Measurements from ENCODE around the gene MAB21L2. TPM values are rescaled to one million over a fixed set of nuclear protein-coding genes. Genes with fewer than 3 reads are reported as not detected.

Gene MAB21L2
- total RNA-seq, 3 donors from 2014 or later, result 9.4 to 493 (median 18.2) TPM

- intact Hi-C loops (cut with DNase I, micrococcal nuclease), result no loop called here
- no peak for TF ChIP-seq CTCF (IDR thresholded peaks at IDR 0.05)
- ATAC-seq (no peak), DNase-seq (no peak)
- Histone ChIP-seq H3K9me3 (no peaks in the 10 kb centered on the region), H3K4me3 (no peak overlapping the region), H3K36me3 (ENCODE audit: low read depth) (no peaks in the 10 kb centered on the region), H3K4me1 (ENCODE audit: low read depth) (no peaks in the 10 kb centered on the region)
These were observed 6.4 kb downstream of the MAB21L2 start for GRCh38 chr4:150588316-150588715.

GRCh38 chr4:150589157-150589556 lies 7.2 kb downstream of the MAB21L2 start:
- intact Hi-C loops (cut with DNase I, micrococcal nuclease), result no loop called here
- no peak for ATAC-seq

GRCh38 chr4:150590631-150591030 lies 8.7 kb downstream of the MAB21L2 start:
- Histone ChIP-seq H3K4me3 (no peak overlapping the region), H3K36me3 (ENCODE audit: low read depth) (no peaks in the 10 kb centered on the region), H3K4me1 (ENCODE audit: low read depth) (no peaks in the 10 kb centered on the region), H3K9me3 (no peaks in the 10 kb centered on the region)
- ATAC-seq, result no peak
- no peak for DNase-seq
- intact Hi-C loops (cut with DNase I, micrococcal nuclease), result no loop called here
- TF ChIP-seq CTCF (IDR thresholded peaks at IDR 0.05), result no peak

More at GRCh38 chr4:150589157-150589556, 7.2 kb downstream of the MAB21L2 start:
- no peak for TF ChIP-seq CTCF (IDR thresholded peaks at IDR 0.05)
- no peak for DNase-seq
- Histone ChIP-seq H3K36me3 (ENCODE audit: low read depth) (no peaks in the 10 kb centered on the region), H3K9me3 (no peaks in the 10 kb centered on the region), H3K4me1 (ENCODE audit: low read depth) (no peaks in the 10 kb centered on the region), H3K4me3 (no peak overlapping the region)

DNA sequence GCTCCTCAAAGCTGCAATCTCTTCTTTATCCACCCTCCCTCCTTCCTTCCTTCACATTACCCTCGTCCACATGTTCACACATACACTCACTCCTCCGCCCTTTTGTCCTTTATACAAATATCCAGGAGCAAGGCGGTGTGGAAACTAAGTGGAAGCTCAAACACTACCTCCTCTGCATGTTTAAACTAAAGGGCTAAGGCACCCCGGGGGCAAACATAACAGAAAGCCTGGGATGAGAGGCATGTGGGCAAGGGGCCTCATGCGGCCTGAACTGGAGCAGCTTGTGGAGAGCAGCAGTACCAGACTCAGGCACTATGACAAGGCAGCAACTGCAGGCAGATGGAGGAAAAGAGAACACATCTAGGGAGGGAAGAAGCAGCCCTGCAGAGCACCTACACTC lies 9.5 kb downstream of the MAB21L2 start:
- Histone ChIP-seq H3K36me3 (ENCODE audit: low read depth) (no peaks in the 10 kb centered on the region), H3K4me3 (no peak overlapping the region), H3K9me3 (no peaks in the 10 kb centered on the region), H3K4me1 (ENCODE audit: low read depth) (no peaks in the 10 kb centered on the region)
- ATAC-seq, result peak; percentile 42
- no peak for TF ChIP-seq CTCF (IDR thresholded peaks at IDR 0.05)
- intact Hi-C loops (cut with DNase I, micrococcal nuclease), result no loop called here
- no peak for DNase-seq

GRCh38 chr4:150591904-150592303 lies 10.0 kb downstream of the MAB21L2 start:
- Histone ChIP-seq H3K4me1 (ENCODE audit: low read depth) (no peaks in the 10 kb centered on the region), H3K9me3 (no peaks in the 10 kb centered on the region), H3K4me3 (no peak overlapping the region), H3K36me3 (ENCODE audit: low read depth) (no peaks in the 10 kb centered on the region)
- DNase-seq (no peak), ATAC-seq (no peak)
- intact Hi-C loops (cut with DNase I, micrococcal nuclease), result no loop called here
- no peak for TF ChIP-seq CTCF (IDR thresholded peaks at IDR 0.05)

DNA sequence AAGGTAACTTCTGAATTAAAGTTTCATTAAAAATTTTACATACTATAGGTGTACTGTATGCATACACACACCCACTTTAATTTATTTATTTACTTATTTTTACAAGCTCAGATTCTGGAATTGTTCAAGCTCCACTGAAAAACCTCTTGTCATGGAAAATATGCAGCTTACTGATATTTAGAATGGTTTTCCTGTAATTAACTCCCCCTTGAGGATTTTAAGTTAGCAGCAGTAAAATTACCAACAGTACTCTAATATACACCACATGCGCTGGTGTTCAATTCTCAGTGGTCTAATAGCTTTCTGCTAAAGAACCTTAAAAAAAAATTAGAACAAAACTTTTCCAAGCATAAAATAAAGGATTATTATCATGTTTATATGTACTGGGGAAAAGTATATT lies 12.0 kb downstream of the MAB21L2 start:
- no peaks in the 10 kb centered on the region for H3K36me3 ChIP-seq (ENCODE audit: low read depth)
- no peaks in the 10 kb centered on the region for H3K4me1 ChIP-seq (ENCODE audit: low read depth)
- H3K9me3 ChIP-seq, result no peaks in the 10 kb centered on the region
- intact Hi-C loops (cut with DNase I, micrococcal nuclease), result no loop called here
- no peak for TF ChIP-seq CTCF (IDR thresholded peaks at IDR 0.05)
- no peak overlapping the region for H3K4me3 ChIP-seq
- no peak for ATAC-seq
- DNase-seq, result no peak
